Activated CD4-positive, alpha-beta T cell treated with anti-CD3 and anti-CD28 coated beads, Interleukin-2, amount 50 U/mL, for 48 hours (primary cell): ENCODE data around the gene AP2A2.

Experiments used
- DNase-seq, 2 experiments: peaks; one replicate each; pipeline ENCODE4 v3.0.0-alpha.2; 2020

AP2A2 gene

GRCh38 chr11:926341-926916, 759 bp downstream of the AP2A2 start:
- peak in 1 of 2 experiments; percentile 24 for DNase-seq

GRCh38 chr11:927871-928270, 2.2 kb downstream of the AP2A2 start:
- peak in 1 of 2 experiments; percentile 25 for DNase-seq

- no peak for DNase-seq
Observed at GRCh38 chr11:928786-929185, 3.1 kb downstream of the AP2A2 start.

GRCh38 chr11:929405-929804, 3.7 kb downstream of the AP2A2 start:
- DNase-seq, result no peak

GRCh38 chr11:931385-931784, 5.7 kb downstream of the AP2A2 start:
- DNase-seq, result no peak

- DNase-seq, result no peak
Observed at GRCh38 chr11:932435-932834, 6.8 kb downstream of the AP2A2 start.

GRCh38 chr11:933142-933851, 7.6 kb downstream of the AP2A2 start:
- no peak for DNase-seq

GRCh38 chr11:933936-934335, 8.3 kb downstream of the AP2A2 start:
- DNase-seq, result no peak

- no peak for DNase-seq
Observed at GRCh38 chr11:934527-934926, 8.9 kb downstream of the AP2A2 start.

- DNase-seq, result no peak
Observed at GRCh38 chr11:936199-936598, 10.5 kb downstream of the AP2A2 start.

- DNase-seq, result no peak
Observed at GRCh38 chr11:937841-938261, 12.2 kb downstream of the AP2A2 start.

- DNase-seq, result no peak
Observed at GRCh38 chr11:940496-941135, 14.9 kb downstream of the AP2A2 start.

- DNase-seq, result no peak
Observed at GRCh38 chr11:942823-943222, 17.2 kb downstream of the AP2A2 start.

- DNase-seq, result no peak
Observed at GRCh38 chr11:944711-945470, 19.2 kb downstream of the AP2A2 start.

GRCh38 chr11:945986-946385, 20.3 kb downstream of the AP2A2 start:
- DNase-seq, result no peak

GRCh38 chr11:947744-948143, 22.1 kb downstream of the AP2A2 start:
- DNase-seq, result no peak

GRCh38 chr11:951507-951906, 25.8 kb downstream of the AP2A2 start:
- DNase-seq, result no peak

- no peak for DNase-seq
Observed at GRCh38 chr11:952406-953385, 27.0 kb downstream of the AP2A2 start.

GRCh38 chr11:953512-953911, 27.8 kb downstream of the AP2A2 start:
- DNase-seq, result no peak

- no peak for DNase-seq
Observed at GRCh38 chr11:954392-955153, 28.9 kb downstream of the AP2A2 start.
